ENCODE data around the gene PDS5B.
"Not testable (repeated sequence)": the region's sequence is repeated elsewhere in the genome, so short reads cannot be mapped to it uniquely, and the experiment has no call there.

Gene PDS5B

DNA sequence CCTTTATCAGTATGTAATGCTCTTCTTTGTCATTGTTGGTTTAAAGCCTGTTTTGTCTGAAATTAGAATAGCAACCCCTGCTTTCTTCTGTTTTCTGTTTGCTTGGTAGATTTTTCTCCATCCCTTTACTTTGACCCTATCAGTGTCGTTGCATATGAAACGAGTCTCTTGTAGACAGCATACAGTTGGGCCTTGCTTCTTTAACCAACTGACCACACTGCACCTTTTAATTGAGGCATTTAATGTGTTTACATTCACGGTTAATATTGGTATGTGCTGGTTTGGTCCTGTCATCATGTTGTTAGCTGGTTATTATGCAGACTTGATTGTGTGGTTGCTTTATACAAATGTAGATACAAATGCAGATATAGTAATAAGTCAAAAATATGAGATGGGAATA, 71.1 kb downstream of the PDS5B start:
- no peak for DNase-seq (ENCODE audit: low spot score)

- no peak for DNase-seq (ENCODE audit: low spot score)
These were observed 73.5 kb downstream of the PDS5B start for GRCh38 chr13:32659736-32660135.

GRCh38 chr13:32660227-32660626, 74.0 kb downstream of the PDS5B start:
- DNase-seq (ENCODE audit: low spot score) = no peak

DNA sequence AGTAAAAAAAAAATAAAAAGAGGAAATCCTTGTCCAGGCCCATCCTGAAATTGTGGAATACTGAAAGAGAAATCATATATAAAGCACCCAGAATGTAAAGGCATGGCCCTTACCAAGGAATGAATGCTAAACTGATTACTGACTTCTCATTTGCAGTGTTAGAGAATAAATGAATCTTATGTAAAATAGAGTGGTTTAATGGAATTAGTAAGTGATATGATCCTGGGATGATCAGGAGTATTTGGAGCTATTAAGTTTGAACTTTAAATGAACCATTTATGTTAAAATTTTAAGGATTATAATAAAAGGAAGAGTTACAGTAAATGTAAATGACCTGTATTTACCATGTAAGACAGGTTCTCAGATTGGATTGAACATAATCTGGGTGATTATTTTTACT, 75.4 kb downstream of the PDS5B start:
- no peak for DNase-seq (ENCODE audit: low spot score)

DNA sequence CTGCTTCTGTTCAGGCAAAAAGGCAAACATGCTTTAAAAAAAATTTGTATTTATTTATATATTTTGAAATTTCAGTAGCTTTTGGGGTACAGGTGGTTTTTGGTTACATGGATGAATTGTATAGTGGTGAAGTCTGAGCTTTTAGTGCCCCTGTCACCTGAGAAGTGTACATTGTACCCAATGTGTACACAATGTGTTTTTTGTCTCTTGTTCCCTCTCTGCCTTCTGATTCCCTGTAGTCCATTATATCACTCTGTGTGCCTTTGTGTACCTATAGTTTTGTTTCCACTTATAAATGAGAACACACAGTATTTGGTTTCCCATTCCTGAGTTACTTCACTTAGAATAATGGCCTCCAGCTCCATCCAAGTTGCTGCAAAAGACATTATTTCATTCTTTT, 77.4 kb downstream of the PDS5B start:
- DNase-seq (ENCODE audit: low spot score) = no peak

DNA sequence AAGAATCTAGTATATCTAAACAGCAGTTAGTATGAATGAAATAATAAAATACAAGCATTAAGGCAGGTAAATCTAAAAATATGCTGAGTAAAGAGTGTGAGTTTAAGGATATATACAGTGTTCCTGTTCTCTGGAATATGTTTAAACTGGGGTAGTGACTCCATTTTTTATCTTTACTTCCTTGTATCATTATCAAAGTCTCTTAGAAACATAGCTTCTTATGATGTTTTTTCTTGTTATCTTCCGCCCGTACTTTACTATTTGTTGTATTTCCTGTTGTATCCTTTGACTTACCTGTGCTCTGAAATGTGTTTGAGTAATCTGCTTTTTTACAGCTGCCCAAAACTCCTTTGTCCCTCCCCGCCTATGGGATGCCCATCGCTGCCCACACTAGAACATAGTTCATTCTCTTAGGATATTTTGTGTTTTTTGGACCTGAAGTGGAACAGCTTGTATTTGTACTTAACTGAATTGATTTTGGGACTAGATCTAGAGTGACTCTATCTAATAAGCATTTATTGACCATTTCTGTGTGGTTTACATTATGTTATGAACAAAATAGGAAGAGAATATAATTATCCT, 80.8 kb downstream of the PDS5B start:
- DNase-seq (ENCODE audit: low spot score) = no peak

DNA sequence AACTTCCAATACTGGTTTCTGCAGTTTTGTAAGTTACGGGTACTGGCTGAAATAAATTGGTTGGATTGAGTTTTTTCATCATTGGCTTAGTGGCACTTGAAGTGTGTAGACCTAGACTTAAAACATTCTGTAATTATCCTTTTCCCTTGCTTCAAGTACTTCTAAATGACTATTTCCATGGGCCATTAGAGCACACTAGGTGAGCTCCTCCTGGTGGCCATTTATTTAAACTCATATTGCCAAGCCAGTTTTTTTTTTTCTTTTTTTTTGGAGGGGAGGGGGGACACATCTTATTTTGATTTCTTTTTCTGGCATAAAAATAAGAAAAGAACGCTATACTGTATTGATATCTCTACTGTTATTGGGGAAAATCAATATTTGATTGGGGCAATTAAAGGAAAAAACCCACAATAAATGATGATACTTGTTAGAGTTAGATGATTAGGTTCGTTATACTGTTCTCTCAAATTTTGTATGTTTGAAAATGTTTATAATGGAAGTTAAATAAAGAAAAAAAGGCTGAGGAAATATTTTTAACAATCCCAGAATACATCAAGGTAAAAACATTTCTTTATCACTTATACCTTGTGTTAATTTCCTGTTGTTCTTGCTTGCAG, 82.9 kb downstream of the PDS5B start:
- DNase-seq (ENCODE audit: low spot score) = peak; percentile 5

DNA sequence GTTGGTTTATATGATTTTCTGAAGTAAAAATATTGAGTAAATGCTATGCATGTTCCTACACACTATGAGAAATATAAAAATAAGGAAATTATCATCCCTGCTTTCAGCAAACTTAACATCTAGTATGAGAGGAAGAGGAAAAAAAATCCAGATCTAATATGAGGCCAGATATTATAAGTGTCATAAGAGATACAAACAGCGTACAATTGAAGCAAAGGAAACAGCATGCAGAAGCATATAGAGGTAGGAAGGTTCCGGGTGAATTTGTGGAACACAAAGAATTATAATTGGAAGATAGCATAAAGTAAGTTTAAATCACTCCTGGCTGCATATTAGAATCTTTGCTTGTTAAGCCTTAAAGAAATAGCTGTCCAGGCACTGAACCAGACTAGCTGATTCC, 88.3 kb downstream of the PDS5B start:
- no peak for DNase-seq (ENCODE audit: low spot score)

- DNase-seq (ENCODE audit: low spot score) = no peak
These were observed 90.0 kb downstream of the PDS5B start for GRCh38 chr13:32676242-32676641.

DNA sequence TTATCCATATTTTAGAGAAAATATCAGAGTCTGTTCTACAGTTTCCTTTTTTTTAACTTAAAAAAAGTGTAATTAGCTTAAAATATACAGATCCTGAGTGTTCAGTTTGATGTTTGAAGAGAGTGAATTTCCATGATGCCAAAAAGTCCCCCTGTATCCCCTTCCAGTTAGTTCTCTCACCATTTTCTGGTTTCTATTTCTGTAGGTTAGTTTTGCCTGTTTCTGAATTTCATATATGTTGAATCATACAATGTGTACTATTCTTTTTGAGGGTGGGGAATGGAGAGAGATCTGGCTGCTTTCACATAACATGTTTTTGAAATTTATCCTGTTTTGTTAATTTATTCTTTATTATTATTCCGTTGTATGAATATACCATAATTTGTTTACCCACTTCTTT, 95.9 kb downstream of the PDS5B start:
- no peak for DNase-seq (ENCODE audit: low spot score)

DNA sequence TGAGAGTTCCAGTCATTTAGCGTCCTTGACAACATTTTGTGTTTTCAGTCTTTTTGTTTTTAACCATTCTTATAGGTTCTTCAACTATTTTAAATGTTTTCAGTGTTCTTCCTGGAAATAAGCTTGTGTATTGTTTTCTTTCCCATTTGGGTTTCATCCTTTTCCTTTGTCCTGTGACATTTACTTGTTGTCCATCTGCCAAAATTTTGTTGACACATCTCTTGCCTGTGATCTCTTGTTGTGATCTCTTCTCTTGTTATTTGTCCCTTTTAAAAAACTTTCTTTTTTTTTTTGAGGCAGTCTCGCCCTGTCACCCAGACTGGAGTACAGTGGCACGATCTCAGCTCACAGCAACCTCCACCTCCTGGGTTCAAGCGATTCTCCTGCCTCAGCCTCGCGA, 96.5 kb downstream of the PDS5B start:
- DNase-seq (ENCODE audit: low spot score) = no peak

DNA sequence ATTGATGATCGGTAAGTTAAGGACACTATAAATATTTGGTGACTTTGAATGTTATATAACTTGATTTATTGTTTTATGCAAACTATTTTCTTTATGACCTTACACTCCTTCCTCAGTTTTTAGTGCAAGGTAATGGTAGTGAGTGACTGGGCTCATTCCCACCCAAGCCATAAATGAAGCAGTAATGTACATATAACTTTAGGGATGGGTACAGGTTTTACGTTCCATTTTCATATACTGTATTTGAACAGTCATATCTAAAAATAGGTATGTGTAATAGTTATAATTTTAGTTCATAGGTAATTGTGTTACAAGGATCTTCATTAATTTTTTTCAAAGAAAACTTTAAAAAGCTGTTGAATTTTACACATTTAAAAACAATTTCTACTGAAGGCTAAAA, 101.0 kb downstream of the PDS5B start:
- DNase-seq (ENCODE audit: low spot score) = no peak

- no peak for DNase-seq (ENCODE audit: low spot score)
These were observed 109.5 kb downstream of the PDS5B start for GRCh38 chr13:32695602-32696250.

- DNase-seq (ENCODE audit: low spot score) = no peak
These were observed 121.2 kb downstream of the PDS5B start for GRCh38 chr13:32707471-32707870.

- no peak for DNase-seq (ENCODE audit: low spot score)
These were observed 127.1 kb downstream of the PDS5B start for GRCh38 chr13:32713397-32713796.

DNA sequence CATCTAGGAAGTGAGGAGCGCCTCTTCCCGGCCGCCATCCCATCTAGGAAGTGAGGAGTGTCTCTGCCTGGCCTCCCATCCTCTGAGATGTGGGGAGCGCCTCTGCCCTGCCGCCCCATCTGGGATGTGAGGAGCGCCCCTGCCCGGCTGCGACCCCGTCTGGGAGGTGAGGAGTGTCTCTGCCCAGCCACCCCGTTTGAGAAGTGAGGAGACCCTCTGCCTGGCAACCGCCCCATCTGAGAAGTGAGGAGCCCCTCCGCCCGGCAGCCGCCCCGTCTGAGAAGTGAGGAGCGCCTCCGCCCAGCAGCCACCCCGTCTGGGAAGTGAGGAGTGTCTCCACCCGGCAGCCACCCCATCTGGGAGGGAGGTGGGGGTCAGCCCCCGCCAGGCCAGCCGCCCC, 129.9 kb downstream of the PDS5B start:
- DNase-seq (ENCODE audit: low spot score) = not testable (repeated sequence)

GRCh38 chr13:32720026-32720425, 133.8 kb downstream of the PDS5B start:
- DNase-seq (ENCODE audit: low spot score) = no peak

- not testable (repeated sequence) for DNase-seq (ENCODE audit: low spot score)
These were observed 135.1 kb downstream of the PDS5B start for GRCh38 chr13:32721131-32722034.

GRCh38 chr13:32722340-32722739, 136.1 kb downstream of the PDS5B start:
- DNase-seq (ENCODE audit: low spot score) = no peak

GRCh38 chr13:32723987-32724386, 137.7 kb downstream of the PDS5B start:
- no peak for DNase-seq (ENCODE audit: low spot score)

- DNase-seq (ENCODE audit: low spot score) = no peak
These were observed 140.3 kb downstream of the PDS5B start for GRCh38 chr13:32726374-32727037.

DNA sequence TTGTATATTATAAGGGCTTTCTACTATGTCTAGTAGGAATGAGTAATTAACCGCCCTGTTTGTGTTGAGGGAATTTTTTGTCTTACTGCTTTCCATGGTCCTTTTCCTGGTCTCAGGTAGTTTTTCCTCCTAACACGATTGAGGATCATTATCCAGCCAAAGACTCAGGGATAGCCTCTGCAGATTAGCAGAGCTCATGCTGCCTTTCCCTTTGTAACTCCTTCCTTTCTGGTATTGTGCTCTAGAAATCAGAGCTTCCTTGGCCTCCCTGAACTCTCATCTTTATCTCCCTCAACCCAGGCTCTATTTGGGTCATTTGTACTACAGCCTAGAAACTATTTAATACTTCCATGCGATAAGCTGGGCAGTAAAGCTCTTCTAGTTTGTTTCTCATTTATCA, 142.1 kb downstream of the PDS5B start:
- no peak for DNase-seq (ENCODE audit: low spot score)

Data from putamen (tissue), 1 donor.